HL-60 (cell line): ENCODE results near the gene FSCN2.

Experiments
- CTCF ChIP-seq: IDR thresholded peaks from one replicate; pipeline ENCODE4 v1.5.1; 2011; ENCODE audit warnings: low read length, control low read depth, inconsistent platforms; ENCODE audit not compliant: insufficient read depth
- GABPA ChIP-seq: IDR thresholded peaks from 2 replicates; pipeline ENCODE4 v1.6.1; 2012; ENCODE audit warnings: low read depth
- POLR2AphosphoS5 ChIP-seq: IDR thresholded peaks from 2 replicates; pipeline ENCODE4 v1.6.1; 2012; ENCODE audit warnings: low read depth
- REST ChIP-seq: IDR thresholded peaks from 2 replicates; pipeline ENCODE4 v1.6.1; 2012; ENCODE audit warnings: low read depth; ENCODE audit not compliant: insufficient replicate concordance

- TF ChIP-seq CTCF (no peak), REST (no peak), POLR2AphosphoS5 (no peak), GABPA (no peak)
Observed at GRCh38 chr17:81480140-81481072, 47.8 kb upstream of the FSCN2 start.
